Upper lobe of left lung (tissue), 4 donors: Measurements from ENCODE around the gene RRP9.

Experiments
- POLR2A ChIP-seq, 4 donors: fragments of 450-650 bp; IDR thresholded peaks; one replicate each; pipeline ENCODE4 v1.5.1; 2016 to 2017; ENCODE audit warnings: antibody characterized with exemption in 4 of 4, mild to moderate bottlenecking in 2 of 4
- TF ChIP-seq, protein P1 (sequence below), 6 experiments: fragments of 450-650 bp in 4 of 6; fragments of 200-600 bp in 2 of 6; sonication (generic) in 2 of 6; IDR thresholded peaks; one replicate each; pipeline ENCODE4 v1.5.1; 2016 to 2019; ENCODE audit warnings: antibody characterized with exemption in 6 of 6

DNA sequence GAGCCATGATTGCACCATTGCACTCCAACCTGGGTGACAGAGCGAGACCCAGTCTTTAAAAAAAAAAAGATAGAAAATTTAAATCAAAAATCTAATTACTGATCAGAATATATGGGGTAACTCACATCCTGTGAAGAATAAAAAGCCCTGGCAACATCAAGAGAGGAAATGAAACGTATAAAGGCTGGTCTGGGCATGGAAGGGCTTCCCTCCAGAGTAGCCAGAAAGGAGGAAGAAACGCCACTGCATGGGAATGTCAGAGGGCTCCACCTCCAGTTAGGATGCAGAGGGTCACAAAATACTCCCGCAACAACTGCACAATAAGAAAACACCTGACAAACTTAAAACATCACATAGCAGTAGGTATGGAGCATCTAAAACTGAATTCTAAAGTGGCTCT, 33.7 kb downstream of the RRP9 start:
- TF ChIP-seq, protein P1, sequence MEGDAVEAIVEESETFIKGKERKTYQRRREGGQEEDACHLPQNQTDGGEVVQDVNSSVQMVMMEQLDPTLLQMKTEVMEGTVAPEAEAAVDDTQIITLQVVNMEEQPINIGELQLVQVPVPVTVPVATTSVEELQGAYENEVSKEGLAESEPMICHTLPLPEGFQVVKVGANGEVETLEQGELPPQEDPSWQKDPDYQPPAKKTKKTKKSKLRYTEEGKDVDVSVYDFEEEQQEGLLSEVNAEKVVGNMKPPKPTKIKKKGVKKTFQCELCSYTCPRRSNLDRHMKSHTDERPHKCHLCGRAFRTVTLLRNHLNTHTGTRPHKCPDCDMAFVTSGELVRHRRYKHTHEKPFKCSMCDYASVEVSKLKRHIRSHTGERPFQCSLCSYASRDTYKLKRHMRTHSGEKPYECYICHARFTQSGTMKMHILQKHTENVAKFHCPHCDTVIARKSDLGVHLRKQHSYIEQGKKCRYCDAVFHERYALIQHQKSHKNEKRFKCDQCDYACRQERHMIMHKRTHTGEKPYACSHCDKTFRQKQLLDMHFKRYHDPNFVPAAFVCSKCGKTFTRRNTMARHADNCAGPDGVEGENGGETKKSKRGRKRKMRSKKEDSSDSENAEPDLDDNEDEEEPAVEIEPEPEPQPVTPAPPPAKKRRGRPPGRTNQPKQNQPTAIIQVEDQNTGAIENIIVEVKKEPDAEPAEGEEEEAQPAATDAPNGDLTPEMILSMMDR (IDR thresholded peaks at IDR 0.05) = no peak
- no peak for TF ChIP-seq POLR2A (IDR thresholded peaks at IDR 0.05)
